ENCODE data around the gene GEMIN4.

The GEMIN4 gene

DNA sequence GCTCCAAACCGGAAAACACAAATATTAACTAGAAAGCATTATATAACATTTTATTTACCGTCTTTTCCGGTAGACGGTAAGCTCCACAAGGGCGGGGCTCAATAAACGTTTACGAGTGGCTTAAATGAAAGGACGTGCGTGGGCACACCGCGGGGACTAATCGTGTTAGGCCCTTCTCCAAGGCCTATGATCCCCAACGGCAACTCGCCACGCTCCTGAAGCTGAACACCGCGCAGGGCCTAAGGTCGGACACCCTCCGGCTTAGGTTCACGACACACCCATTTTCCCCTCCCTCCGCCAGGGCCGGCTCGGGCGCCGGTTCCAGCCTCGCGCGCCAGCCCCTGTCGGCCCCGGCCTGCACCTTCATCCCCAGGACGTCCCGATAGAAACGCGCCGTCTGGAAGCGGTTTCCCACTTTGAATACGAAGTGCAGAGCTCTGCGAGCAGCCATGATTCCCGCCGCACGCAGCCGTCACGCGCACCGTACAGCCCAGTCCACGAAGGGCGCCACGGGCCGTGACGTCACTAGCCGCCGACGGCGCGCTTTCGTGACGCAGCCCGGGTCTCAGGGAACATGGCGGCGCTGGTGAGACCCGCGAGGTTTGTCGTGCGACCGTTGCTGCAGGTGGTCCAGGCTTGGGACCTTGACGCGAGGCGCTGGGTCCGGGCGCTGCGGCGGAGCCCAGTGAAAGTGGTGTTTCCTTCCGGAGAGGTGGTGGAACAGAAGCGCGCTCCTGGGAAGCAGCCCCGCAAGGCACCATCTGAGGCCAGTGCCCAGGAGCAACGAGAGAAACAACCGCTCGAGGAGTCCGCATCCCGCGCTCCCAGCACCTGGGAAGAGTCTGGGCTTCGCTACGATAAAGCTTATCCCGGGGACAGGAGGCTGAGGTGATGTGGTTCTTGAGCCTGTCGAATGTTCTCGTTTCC is 30.0 kb upstream of the GEMIN4 start, which contains the start of the genes GLOD4 and MRM3 (continued):
- peak; percentile 90 for TF ChIP-seq ZBTB26 (tag by site-specific recombination; optimal IDR thresholded peaks at IDR 0.05)
- 0 out of 2 replicates have a peak, but pooled peaks have one; percentile 46 for TF ChIP-seq AEBP2 (tag by site-specific recombination; IDR thresholded peaks at IDR 0.05; ENCODE audit: borderline replicate concordance)
- no peak for TF ChIP-seq ZNF529 (tag by site-specific recombination; IDR thresholded peaks at IDR 0.05; ENCODE audit: insufficient replicate concordance)
- peak; percentile 87 for TF ChIP-seq KLF10 (tag by site-specific recombination; IDR thresholded peaks at IDR 0.05)
- 0 out of 2 replicates have a peak, but pooled peaks have one; percentile 15 for TF ChIP-seq ZNF610 (tag by site-specific recombination; IDR thresholded peaks at IDR 0.05; ENCODE audit: borderline replicate concordance)
- TF ChIP-seq ZFP69B (tag by site-specific recombination; IDR thresholded peaks at IDR 0.05), result 0 out of 2 replicates have a peak, but pooled peaks have one; percentile 15
- peak; percentile 100 for TF ChIP-seq YY2 (tag by site-specific recombination; IDR thresholded peaks at IDR 0.05)
- TF ChIP-seq YY1 (tag by site-specific recombination; IDR thresholded peaks at IDR 0.05), result peak; percentile 99
- TF ChIP-seq ZNF843 (tag by site-specific recombination; IDR thresholded peaks at IDR 0.05), result peak; percentile 79
- no peak for TF ChIP-seq TCF7L2 (IDR thresholded peaks at IDR 0.05; ENCODE audit: borderline replicate concordance, low read depth, low read length)
- 0 out of 2 replicates have a peak, but pooled peaks have one; percentile 21 for TF ChIP-seq REPIN1 (tag by site-specific recombination; IDR thresholded peaks at IDR 0.05; ENCODE audit: low read depth)
- peak; percentile 97 for TF ChIP-seq ATF2 (tag by site-specific recombination; IDR thresholded peaks at IDR 0.05; ENCODE audit: low read depth)
- TF ChIP-seq KLF8 (tag by site-specific recombination; IDR thresholded peaks at IDR 0.05), result peak; percentile 93
- TF ChIP-seq ZBTB44 (tag by site-specific recombination; IDR thresholded peaks at IDR 0.05), result no peak
- peak; percentile 60 for TF ChIP-seq ZNF341 (tag by site-specific recombination; IDR thresholded peaks at IDR 0.05; ENCODE audit: low read depth)
- peak; percentile 95 for TF ChIP-seq ZNF324 (tag by site-specific recombination; IDR thresholded peaks at IDR 0.05)
- peak; percentile 97 for TF ChIP-seq ZNF2 (tag by site-specific recombination; IDR thresholded peaks at IDR 0.05)
- TF ChIP-seq ZBTB7A (tag by site-specific recombination; IDR thresholded peaks at IDR 0.05; ENCODE audit: low read depth), result peak; percentile 93
- peak; percentile 78; the same call in 1 of the 2 replicates for TF ChIP-seq ZNF223 (tag by site-specific recombination; IDR thresholded peaks at IDR 0.05)
- TF ChIP-seq ZBTB20 (tag by site-specific recombination; IDR thresholded peaks at IDR 0.05), result peak; percentile 80
- peak; percentile 96 for TF ChIP-seq ZFP37 (tag by site-specific recombination; IDR thresholded peaks at IDR 0.05)
- no peak for TF ChIP-seq ZNF544 (tag by site-specific recombination; IDR thresholded peaks at IDR 0.05)
- TF ChIP-seq ZNF621 (tag by site-specific recombination; IDR thresholded peaks at IDR 0.05), result no peak
- peak; percentile 62; the same call in 1 of the 2 replicates for TF ChIP-seq ZBTB48 (tag by site-specific recombination; IDR thresholded peaks at IDR 0.05)
- TF ChIP-seq, protein P1, sequence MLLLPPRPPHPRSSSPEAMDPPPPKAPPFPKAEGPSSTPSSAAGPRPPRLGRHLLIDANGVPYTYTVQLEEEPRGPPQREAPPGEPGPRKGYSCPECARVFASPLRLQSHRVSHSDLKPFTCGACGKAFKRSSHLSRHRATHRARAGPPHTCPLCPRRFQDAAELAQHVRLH (tag by site-specific recombination; IDR thresholded peaks at IDR 0.05), result peak; percentile 32; the same call in 1 of the 2 replicates
- TF ChIP-seq ZXDB (tag by site-specific recombination; IDR thresholded peaks at IDR 0.05), result peak; percentile 97
- TF ChIP-seq TSHZ1 (tag by site-specific recombination; IDR thresholded peaks at IDR 0.05; ENCODE audit: borderline replicate concordance), result 0 out of 2 replicates have a peak, but pooled peaks have one; percentile 6
- TF ChIP-seq ZNF792 (tag by site-specific recombination; IDR thresholded peaks at IDR 0.05), result 0 out of 2 replicates have a peak, but pooled peaks have one; percentile 13
- TF ChIP-seq SETDB1 (IDR thresholded peaks at IDR 0.05; ENCODE audit: insufficient read length, low read length), result no peak
